Upper lobe of left lung (tissue), 4 donors: Measurements from ENCODE around the gene SMOC2.

Experiments
- EP300 ChIP-seq, 4 donors: sonication (generic); formaldehyde crosslinking; IDR thresholded peaks; one replicate each; pipeline ENCODE4 v1.5.1; 2017; ENCODE audit warnings: antibody characterized with exemption in 4 of 4, control low read depth in 2 of 4
- POLR2A ChIP-seq, 4 donors: fragments of 450-650 bp; IDR thresholded peaks; one replicate each; pipeline ENCODE4 v1.5.1; 2016 to 2017; ENCODE audit warnings: antibody characterized with exemption in 4 of 4, mild to moderate bottlenecking in 2 of 4
- POLR2AphosphoS5 ChIP-seq, 2 donors: sonication (generic); formaldehyde crosslinking; IDR thresholded peaks; one replicate each; pipeline ENCODE4 v1.5.1; 2017; ENCODE audit warnings: antibody characterized with exemption in 2 of 2
- TF ChIP-seq, protein P1 (sequence below), 6 experiments: fragments of 450-650 bp in 4 of 6; fragments of 200-600 bp in 2 of 6; sonication (generic) in 2 of 6; IDR thresholded peaks; one replicate each; pipeline ENCODE4 v1.5.1; 2016 to 2019; ENCODE audit warnings: antibody characterized with exemption in 6 of 6

DNA sequence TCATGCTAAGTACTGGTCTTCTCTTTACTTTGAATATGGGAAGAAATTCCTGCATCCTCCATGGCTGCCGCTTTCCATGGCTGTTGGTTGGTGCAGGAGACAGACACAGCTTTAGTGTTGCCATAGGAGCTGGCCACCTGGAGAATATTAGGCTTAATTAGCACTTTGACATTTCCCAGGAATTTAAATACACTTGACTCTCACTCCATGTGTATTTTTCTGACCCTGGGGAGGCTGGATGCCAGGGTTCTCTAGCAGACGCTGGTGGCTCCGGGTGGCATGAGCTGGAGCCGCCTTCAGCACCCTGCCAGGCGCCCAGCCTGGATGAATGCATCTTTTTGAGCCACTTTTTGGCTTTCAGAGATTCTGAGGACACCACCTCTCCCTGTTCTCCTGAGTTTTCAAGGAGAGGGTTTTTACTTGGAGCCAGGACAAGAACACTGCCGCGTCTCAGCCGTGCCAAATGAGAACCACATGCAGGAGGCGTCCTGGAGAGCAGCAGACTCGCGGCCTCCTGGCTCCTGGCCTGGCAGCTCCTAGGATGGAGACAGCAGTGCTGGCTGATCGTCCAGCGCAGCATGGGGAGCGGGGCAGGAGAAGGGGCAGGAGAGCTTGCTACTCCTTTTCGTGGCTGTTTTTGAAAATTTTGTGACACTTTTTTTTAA, 258.8 kb downstream of the SMOC2 start:
- TF ChIP-seq POLR2AphosphoS5 (IDR thresholded peaks at IDR 0.05) (no peak), POLR2A (IDR thresholded peaks at IDR 0.05) (no peak), EP300 (IDR thresholded peaks at IDR 0.05) (no peak)
- TF ChIP-seq, protein P1, sequence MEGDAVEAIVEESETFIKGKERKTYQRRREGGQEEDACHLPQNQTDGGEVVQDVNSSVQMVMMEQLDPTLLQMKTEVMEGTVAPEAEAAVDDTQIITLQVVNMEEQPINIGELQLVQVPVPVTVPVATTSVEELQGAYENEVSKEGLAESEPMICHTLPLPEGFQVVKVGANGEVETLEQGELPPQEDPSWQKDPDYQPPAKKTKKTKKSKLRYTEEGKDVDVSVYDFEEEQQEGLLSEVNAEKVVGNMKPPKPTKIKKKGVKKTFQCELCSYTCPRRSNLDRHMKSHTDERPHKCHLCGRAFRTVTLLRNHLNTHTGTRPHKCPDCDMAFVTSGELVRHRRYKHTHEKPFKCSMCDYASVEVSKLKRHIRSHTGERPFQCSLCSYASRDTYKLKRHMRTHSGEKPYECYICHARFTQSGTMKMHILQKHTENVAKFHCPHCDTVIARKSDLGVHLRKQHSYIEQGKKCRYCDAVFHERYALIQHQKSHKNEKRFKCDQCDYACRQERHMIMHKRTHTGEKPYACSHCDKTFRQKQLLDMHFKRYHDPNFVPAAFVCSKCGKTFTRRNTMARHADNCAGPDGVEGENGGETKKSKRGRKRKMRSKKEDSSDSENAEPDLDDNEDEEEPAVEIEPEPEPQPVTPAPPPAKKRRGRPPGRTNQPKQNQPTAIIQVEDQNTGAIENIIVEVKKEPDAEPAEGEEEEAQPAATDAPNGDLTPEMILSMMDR (IDR thresholded peaks at IDR 0.05), result no peak
